Measurements from ENCODE around the gene EPC2.

Gene EPC2

GRCh38 chr2:148614322-148615049 lies 30.1 kb upstream of the EPC2 start:
- peak overlapping the region; percentile 28 for H3K27ac ChIP-seq (ENCODE audit: low read length)
- peaks cover 11 to 22% of the 10 kb centered on the region in 2 donors for H3K4me1 ChIP-seq (ENCODE audit: control insufficient read depth in 1 of 2, insufficient read depth in 2 of 2, low read length in 2 of 2)
- no peaks in the 10 kb centered on the region for H3K36me3 ChIP-seq (ENCODE audit: control insufficient read depth in 1 of 2, insufficient read depth in 2 of 2, low read length in 2 of 2)
- H3K4me3 ChIP-seq (ENCODE audit: low read depth in 1 of 2, low read length in 2 of 2) = no peak overlapping the region
- no peaks in the 10 kb centered on the region for H3K27me3 ChIP-seq (ENCODE audit: low read depth, low read length)
- no peaks in the 10 kb centered on the region for H3K9me3 ChIP-seq (ENCODE audit: control insufficient read depth in 1 of 2, low read length in 2 of 2)

- Histone ChIP-seq H3K27ac (ENCODE audit: low read length) (no peak overlapping the region), H3K27me3 (ENCODE audit: low read depth, low read length) (no peaks in the 10 kb centered on the region), H3K9me3 (ENCODE audit: control insufficient read depth in 1 of 2, low read length in 2 of 2) (no peaks in the 10 kb centered on the region), H3K4me1 (ENCODE audit: control insufficient read depth in 1 of 2, insufficient read depth in 2 of 2, low read length in 2 of 2) (peaks cover 11 to 22% of the 10 kb centered on the region in 2 donors), H3K36me3 (ENCODE audit: control insufficient read depth in 1 of 2, insufficient read depth in 2 of 2, low read length in 2 of 2) (no peaks in the 10 kb centered on the region), H3K4me3 (ENCODE audit: low read depth in 1 of 2, low read length in 2 of 2) (no peak overlapping the region)
These were observed 29.1 kb upstream of the EPC2 start for GRCh38 chr2:148615381-148615841.

DNA sequence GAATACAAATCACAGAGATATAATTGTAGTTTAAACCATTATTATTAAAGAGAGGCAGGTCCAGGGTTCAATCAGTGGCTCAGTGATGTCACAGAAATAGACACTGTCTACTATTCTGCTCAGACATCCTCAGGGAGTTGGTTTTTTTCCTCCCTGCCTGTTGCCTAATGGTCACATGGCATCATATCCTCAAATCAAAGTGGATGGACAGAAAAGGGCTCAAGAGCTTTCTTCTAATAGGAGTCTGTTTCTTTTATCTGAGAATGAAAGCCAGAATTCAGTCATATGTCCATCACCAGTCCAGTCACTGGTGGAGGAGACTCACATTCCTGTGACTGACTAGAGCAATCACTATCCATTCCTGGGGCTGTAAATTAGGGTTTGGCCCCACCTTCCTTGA lies 27.9 kb upstream of the EPC2 start:
- Histone ChIP-seq H3K27ac (ENCODE audit: low read length) (no peak overlapping the region), H3K4me3 (ENCODE audit: low read depth in 1 of 2, low read length in 2 of 2) (no peak overlapping the region), H3K4me1 (ENCODE audit: control insufficient read depth in 1 of 2, insufficient read depth in 2 of 2, low read length in 2 of 2) (peaks cover 11 to 22% of the 10 kb centered on the region in 2 donors), H3K36me3 (ENCODE audit: control insufficient read depth in 1 of 2, insufficient read depth in 2 of 2, low read length in 2 of 2) (no peaks in the 10 kb centered on the region), H3K9me3 (ENCODE audit: control insufficient read depth in 1 of 2, low read length in 2 of 2) (no peaks in the 10 kb centered on the region), H3K27me3 (ENCODE audit: low read depth, low read length) (no peaks in the 10 kb centered on the region)

DNA sequence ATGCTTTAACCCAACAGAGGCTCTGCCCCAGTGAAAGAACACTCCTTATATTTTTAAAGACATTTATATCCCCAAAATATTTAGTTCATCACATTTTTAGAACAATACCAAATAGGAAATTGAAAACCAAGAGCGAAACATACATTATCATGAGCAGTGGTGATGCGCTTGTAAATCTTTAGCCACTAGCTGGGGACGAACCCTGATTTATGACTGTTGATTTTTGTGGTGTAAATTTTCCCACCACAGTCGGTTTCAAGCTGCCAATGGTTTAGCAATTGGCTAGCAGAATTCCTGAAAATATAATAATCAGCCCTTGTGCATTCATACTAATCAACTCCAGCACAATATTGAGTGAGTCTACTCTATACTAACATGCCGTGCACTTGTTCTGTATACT lies 27.3 kb upstream of the EPC2 start:
- H3K4me1 ChIP-seq (ENCODE audit: control insufficient read depth in 1 of 2, insufficient read depth in 2 of 2, low read length in 2 of 2) = peaks cover 11 to 22% of the 10 kb centered on the region in 2 donors
- no peaks in the 10 kb centered on the region for H3K9me3 ChIP-seq (ENCODE audit: control insufficient read depth in 1 of 2, low read length in 2 of 2)
- no peak overlapping the region for H3K4me3 ChIP-seq (ENCODE audit: low read depth in 1 of 2, low read length in 2 of 2)
- no peaks in the 10 kb centered on the region for H3K36me3 ChIP-seq (ENCODE audit: control insufficient read depth in 1 of 2, insufficient read depth in 2 of 2, low read length in 2 of 2)
- no peaks in the 10 kb centered on the region for H3K27me3 ChIP-seq (ENCODE audit: low read depth, low read length)
- no peak overlapping the region for H3K27ac ChIP-seq (ENCODE audit: low read length)

DNA sequence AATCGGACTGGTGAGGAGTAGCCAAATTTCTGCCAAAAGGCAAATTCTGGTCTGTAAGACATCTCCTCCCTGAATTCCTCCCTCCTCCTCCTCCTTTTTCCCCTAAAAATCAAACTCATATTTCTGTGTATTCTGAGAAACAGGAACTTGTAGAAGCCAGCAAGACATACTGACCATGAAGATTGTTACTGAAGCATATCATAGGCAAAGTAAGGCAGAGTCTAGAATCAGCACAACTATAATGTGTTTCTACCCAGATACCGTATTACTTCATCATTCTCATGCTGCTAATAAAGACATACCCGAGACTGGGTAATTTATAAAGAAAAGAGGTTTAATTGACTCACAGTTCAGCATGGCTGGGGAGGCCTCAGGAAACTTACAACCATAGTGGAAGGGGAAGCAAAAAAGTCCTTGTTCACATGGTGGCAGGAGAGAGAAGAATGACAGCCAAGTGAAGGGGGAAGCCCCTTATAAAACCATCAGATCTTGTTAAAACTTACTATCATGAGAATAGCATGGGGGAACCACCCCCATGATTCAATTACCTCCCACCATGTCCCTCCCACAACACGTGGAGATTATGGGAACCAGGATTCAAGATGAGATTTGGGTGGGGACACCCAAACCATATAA lies 24.9 kb upstream of the EPC2 start:
- no peak overlapping the region for H3K4me3 ChIP-seq (ENCODE audit: low read depth in 1 of 2, low read length in 2 of 2)
- no peaks in the 10 kb centered on the region for H3K36me3 ChIP-seq (ENCODE audit: control insufficient read depth in 1 of 2, insufficient read depth in 2 of 2, low read length in 2 of 2)
- H3K4me1 ChIP-seq (ENCODE audit: control insufficient read depth in 1 of 2, insufficient read depth in 2 of 2, low read length in 2 of 2) = peaks cover 6 to 11% of the 10 kb centered on the region in 2 donors
- no peak overlapping the region for H3K27ac ChIP-seq (ENCODE audit: low read length)
- H3K9me3 ChIP-seq (ENCODE audit: control insufficient read depth in 1 of 2, low read length in 2 of 2) = no peaks in the 10 kb centered on the region
- H3K27me3 ChIP-seq (ENCODE audit: low read depth, low read length) = no peaks in the 10 kb centered on the region

- Histone ChIP-seq H3K36me3 (ENCODE audit: control insufficient read depth in 1 of 2, insufficient read depth in 2 of 2, low read length in 2 of 2) (no peaks in the 10 kb centered on the region), H3K9me3 (ENCODE audit: control insufficient read depth in 1 of 2, low read length in 2 of 2) (no peaks in the 10 kb centered on the region), H3K4me3 (ENCODE audit: low read depth in 1 of 2, low read length in 2 of 2) (no peak overlapping the region), H3K27me3 (ENCODE audit: low read depth, low read length) (no peaks in the 10 kb centered on the region), H3K27ac (ENCODE audit: low read length) (no peak overlapping the region), H3K4me1 (ENCODE audit: control insufficient read depth in 1 of 2, insufficient read depth in 2 of 2, low read length in 2 of 2) (no peaks in the 10 kb centered on the region)
These were observed 22.2 kb upstream of the EPC2 start for GRCh38 chr2:148622366-148622765.

- no peaks in the 10 kb centered on the region for H3K4me1 ChIP-seq (ENCODE audit: control insufficient read depth in 1 of 2, insufficient read depth in 2 of 2, low read length in 2 of 2)
- H3K27me3 ChIP-seq (ENCODE audit: low read depth, low read length) = no peaks in the 10 kb centered on the region
- no peaks in the 10 kb centered on the region for H3K36me3 ChIP-seq (ENCODE audit: control insufficient read depth in 1 of 2, insufficient read depth in 2 of 2, low read length in 2 of 2)
- H3K4me3 ChIP-seq (ENCODE audit: low read depth in 1 of 2, low read length in 2 of 2) = no peak overlapping the region
- no peaks in the 10 kb centered on the region for H3K9me3 ChIP-seq (ENCODE audit: control insufficient read depth in 1 of 2, low read length in 2 of 2)
- H3K27ac ChIP-seq (ENCODE audit: low read length) = no peak overlapping the region
These were observed 21.5 kb upstream of the EPC2 start for GRCh38 chr2:148623086-148623485.

DNA sequence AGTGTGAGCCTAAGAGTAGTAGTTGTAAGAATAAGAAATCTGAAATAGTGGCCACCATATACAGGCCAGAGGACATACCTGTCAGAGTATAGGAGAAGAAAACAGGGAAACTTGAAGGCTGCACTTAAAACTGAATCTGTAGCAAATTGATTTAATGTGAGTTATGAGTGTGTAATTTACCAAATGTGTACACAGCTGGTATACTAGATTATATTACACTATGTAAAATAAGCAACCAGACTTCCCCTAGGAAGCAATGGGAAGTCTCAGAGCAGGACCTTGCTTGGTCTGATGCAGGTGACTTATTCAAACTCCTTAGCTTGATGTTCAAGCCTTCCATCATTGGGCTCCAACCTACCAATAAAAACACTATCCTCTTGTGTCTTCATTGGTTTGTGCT lies 17.3 kb upstream of the EPC2 start:
- H3K36me3 ChIP-seq (ENCODE audit: control insufficient read depth in 1 of 2, insufficient read depth in 2 of 2, low read length in 2 of 2) = no peaks in the 10 kb centered on the region
- H3K4me1 ChIP-seq (ENCODE audit: control insufficient read depth in 1 of 2, insufficient read depth in 2 of 2, low read length in 2 of 2) = no peaks in the 10 kb centered on the region
- no peak overlapping the region for H3K27ac ChIP-seq (ENCODE audit: low read length)
- no peaks in the 10 kb centered on the region for H3K27me3 ChIP-seq (ENCODE audit: low read depth, low read length)
- no peak overlapping the region for H3K4me3 ChIP-seq (ENCODE audit: low read depth in 1 of 2, low read length in 2 of 2)
- no peaks in the 10 kb centered on the region for H3K9me3 ChIP-seq (ENCODE audit: control insufficient read depth in 1 of 2, low read length in 2 of 2)

DNA sequence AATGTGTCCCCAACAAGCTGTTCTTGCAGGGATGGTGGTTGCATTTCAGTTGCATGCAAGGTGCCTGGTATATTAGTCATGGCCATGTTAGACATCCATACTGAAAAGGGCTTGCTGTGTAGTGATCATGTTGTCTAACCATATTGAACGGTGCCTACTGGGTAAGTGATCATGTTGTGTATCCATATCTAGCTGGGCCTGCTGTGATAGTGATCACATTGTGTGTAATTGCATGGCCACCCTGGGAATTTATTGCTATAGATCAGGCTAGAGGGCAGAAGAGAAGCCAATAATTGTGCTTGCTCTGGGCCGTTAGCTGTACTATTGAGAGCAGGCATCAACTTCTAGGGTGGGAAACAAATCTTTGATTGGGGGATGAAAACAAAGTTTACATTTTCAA lies 9.8 kb upstream of the EPC2 start:
- Histone ChIP-seq H3K36me3 (ENCODE audit: control insufficient read depth in 1 of 2, insufficient read depth in 2 of 2, low read length in 2 of 2) (no peaks in the 10 kb centered on the region), H3K27ac (ENCODE audit: low read length) (no peak overlapping the region), H3K27me3 (ENCODE audit: low read depth, low read length) (no peaks in the 10 kb centered on the region), H3K4me3 (ENCODE audit: low read depth in 1 of 2, low read length in 2 of 2) (no peak overlapping the region), H3K4me1 (ENCODE audit: control insufficient read depth in 1 of 2, insufficient read depth in 2 of 2, low read length in 2 of 2) (no peaks in the 10 kb centered on the region), H3K9me3 (ENCODE audit: control insufficient read depth in 1 of 2, low read length in 2 of 2) (no peaks in the 10 kb centered on the region)

GRCh38 chr2:148638543-148638942 lies 6.0 kb upstream of the EPC2 start:
- H3K36me3 ChIP-seq (ENCODE audit: control insufficient read depth in 1 of 2, insufficient read depth in 2 of 2, low read length in 2 of 2) = no peaks in the 10 kb centered on the region
- H3K9me3 ChIP-seq (ENCODE audit: control insufficient read depth in 1 of 2, low read length in 2 of 2) = no peaks in the 10 kb centered on the region
- no peak overlapping the region for H3K4me3 ChIP-seq (ENCODE audit: low read depth in 1 of 2, low read length in 2 of 2)
- no peaks in the 10 kb centered on the region for H3K4me1 ChIP-seq (ENCODE audit: control insufficient read depth in 1 of 2, insufficient read depth in 2 of 2, low read length in 2 of 2)
- H3K27ac ChIP-seq (ENCODE audit: low read length) = no peak overlapping the region
- no peaks in the 10 kb centered on the region for H3K27me3 ChIP-seq (ENCODE audit: low read depth, low read length)

- Histone ChIP-seq H3K36me3 (ENCODE audit: control insufficient read depth in 1 of 2, insufficient read depth in 2 of 2, low read length in 2 of 2) (no peaks in the 10 kb centered on the region), H3K9me3 (ENCODE audit: control insufficient read depth in 1 of 2, low read length in 2 of 2) (no peaks in the 10 kb centered on the region), H3K4me1 (ENCODE audit: control insufficient read depth in 1 of 2, insufficient read depth in 2 of 2, low read length in 2 of 2) (peaks cover 0 to 4% of the 10 kb centered on the region in 2 donors), H3K27ac (ENCODE audit: low read length) (no peak overlapping the region), H3K27me3 (ENCODE audit: low read depth, low read length) (no peaks in the 10 kb centered on the region), H3K4me3 (ENCODE audit: low read depth in 1 of 2, low read length in 2 of 2) (no peak overlapping the region)
These were observed 3.8 kb upstream of the EPC2 start for GRCh38 chr2:148640767-148641166.

Measured in muscle layer of duodenum (tissue), 2 donors.